AG09309 (cell line): ENCODE data around the gene CCDC187.

Source experiments
- DNase-seq: peaks from one replicate; pipeline ENCODE4 v3.0.0-alpha.2; 2010; ENCODE audit warnings: low read depth
- H3K4me3 ChIP-seq: 2 replicates; pipeline ENCODE4 v1.5.1; 2011; ENCODE audit warnings: mild to moderate bottlenecking, low read depth, low read length, moderate library complexity; ENCODE audit not compliant: control insufficient read depth
- TF ChIP-seq, protein P1 (sequence below): IDR thresholded peaks from 2 replicates; pipeline ENCODE4 v1.5.1; 2011; ENCODE audit warnings: mild to moderate bottlenecking, low read depth, low read length, inconsistent platforms; ENCODE audit not compliant: insufficient read depth, control insufficient read depth; ENCODE audit errors: missing control alignments

Gene CCDC187

DNA sequence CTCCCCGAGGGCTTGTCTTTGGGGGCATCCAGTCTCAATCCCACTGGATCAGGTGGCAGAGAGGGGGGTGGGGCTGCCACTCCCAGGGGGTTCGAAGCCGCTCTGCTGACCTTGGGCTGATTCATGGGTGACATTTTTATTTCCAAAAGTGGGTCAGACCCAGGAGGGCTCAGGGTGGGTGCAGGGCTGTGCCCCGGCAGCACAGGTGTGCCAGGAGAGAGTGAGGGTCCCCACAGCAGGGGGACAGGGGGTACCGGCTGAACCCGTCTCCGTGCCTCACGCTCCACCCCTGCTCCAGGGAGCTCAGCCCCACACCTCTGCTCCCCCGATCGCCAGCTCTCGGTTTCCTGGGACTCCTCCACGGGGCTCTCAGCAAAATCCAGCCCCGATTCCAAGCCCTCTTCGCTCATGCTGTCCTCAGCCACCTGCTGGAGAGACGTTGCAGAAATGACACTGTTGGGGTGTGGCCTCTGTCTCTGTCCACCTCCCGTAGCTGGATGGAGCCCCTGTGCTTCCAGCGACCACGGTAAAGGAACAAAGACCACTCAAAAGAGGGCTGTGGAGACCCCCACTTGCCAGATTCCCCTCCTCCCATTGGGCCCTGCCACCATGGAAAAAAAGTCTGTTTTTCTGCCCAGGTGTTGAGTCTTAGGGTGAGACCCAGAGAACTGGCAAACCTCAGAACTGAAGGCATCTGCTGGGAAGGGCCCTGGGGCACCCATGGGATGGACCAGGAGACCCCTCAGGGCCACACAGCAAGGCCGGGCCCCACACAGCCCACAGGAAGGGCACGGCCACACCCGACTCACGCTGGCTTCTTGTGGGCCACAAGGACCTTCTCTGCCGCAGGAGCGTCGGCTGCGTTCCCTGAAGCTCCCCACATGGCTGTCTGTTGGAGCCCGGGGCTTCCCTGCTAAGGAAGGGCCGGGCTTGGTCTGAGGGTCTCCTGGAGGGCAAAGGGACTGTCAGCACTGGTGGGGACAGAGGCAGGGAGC is 47.7 kb downstream of the CCDC187 start:
- no peak overlapping the region for H3K4me3 ChIP-seq
- no peak for DNase-seq
- TF ChIP-seq, protein P1, sequence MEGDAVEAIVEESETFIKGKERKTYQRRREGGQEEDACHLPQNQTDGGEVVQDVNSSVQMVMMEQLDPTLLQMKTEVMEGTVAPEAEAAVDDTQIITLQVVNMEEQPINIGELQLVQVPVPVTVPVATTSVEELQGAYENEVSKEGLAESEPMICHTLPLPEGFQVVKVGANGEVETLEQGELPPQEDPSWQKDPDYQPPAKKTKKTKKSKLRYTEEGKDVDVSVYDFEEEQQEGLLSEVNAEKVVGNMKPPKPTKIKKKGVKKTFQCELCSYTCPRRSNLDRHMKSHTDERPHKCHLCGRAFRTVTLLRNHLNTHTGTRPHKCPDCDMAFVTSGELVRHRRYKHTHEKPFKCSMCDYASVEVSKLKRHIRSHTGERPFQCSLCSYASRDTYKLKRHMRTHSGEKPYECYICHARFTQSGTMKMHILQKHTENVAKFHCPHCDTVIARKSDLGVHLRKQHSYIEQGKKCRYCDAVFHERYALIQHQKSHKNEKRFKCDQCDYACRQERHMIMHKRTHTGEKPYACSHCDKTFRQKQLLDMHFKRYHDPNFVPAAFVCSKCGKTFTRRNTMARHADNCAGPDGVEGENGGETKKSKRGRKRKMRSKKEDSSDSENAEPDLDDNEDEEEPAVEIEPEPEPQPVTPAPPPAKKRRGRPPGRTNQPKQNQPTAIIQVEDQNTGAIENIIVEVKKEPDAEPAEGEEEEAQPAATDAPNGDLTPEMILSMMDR, result peak; percentile 3

DNA sequence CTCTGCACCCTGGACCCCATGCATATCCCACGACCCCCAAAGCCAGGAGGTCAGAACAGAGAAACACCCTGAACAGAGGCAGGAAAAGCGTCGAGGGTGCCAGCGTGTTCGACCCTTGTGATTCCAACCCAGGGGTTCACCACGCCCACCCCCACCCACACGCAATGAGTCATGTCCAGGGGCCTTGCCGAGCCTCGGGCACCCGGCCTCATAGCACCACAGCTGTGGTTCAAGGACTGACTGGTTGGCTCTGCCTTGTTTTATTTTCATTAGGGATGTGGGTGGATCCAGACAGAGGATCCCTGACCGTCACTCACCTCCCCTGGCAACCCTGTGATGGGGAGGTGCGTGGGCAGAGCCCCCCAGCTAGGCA is 48.7 kb downstream of the CCDC187 start:
- DNase-seq, result no peak
- TF ChIP-seq, protein P1, result no peak

DNA sequence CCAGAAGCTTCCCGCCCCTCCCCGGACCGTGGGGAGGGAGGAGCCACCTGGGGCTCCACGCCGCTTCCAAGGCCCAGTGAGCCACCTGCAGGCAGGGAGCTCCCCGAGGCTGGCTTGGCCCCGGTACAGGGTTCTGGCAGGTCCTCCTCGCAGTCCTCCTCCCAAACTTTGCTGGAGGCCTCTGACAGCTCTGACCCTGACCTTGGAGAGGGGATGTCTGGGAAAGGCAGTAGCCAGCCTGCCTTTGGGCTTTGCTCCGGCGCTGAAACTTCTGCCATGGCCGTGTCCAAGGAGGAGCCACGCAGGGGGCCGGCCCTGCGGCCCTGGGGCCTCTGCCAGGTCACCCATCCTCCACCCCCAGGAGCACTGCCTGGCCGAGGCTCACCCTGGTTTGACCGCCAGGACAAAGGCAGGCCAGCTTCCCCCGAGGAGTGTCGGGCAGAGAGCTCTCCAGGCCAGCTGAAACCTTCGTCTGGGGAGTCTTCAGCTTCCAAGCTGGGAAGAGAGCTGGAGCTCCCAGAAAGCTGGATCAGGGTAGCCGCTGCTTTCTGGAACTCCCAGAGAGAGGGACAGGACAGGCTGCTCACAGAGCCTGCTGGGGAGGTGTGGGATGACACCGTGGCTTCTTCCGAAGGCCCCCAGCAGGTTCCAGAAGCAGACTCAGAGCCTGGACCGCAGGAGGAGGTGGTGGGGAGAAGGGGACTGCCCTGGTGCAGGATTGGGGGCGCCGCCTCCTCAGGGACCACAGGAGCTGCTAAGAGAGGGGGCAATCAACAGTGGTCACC is 49.3 kb downstream of the CCDC187 start:
- H3K4me3 ChIP-seq, result no peak overlapping the region
- DNase-seq, result no peak
- TF ChIP-seq, protein P1, result no peak

More for the DNA sequence above, 48.7 kb downstream of the CCDC187 start:
- no peak overlapping the region for H3K4me3 ChIP-seq

DNA sequence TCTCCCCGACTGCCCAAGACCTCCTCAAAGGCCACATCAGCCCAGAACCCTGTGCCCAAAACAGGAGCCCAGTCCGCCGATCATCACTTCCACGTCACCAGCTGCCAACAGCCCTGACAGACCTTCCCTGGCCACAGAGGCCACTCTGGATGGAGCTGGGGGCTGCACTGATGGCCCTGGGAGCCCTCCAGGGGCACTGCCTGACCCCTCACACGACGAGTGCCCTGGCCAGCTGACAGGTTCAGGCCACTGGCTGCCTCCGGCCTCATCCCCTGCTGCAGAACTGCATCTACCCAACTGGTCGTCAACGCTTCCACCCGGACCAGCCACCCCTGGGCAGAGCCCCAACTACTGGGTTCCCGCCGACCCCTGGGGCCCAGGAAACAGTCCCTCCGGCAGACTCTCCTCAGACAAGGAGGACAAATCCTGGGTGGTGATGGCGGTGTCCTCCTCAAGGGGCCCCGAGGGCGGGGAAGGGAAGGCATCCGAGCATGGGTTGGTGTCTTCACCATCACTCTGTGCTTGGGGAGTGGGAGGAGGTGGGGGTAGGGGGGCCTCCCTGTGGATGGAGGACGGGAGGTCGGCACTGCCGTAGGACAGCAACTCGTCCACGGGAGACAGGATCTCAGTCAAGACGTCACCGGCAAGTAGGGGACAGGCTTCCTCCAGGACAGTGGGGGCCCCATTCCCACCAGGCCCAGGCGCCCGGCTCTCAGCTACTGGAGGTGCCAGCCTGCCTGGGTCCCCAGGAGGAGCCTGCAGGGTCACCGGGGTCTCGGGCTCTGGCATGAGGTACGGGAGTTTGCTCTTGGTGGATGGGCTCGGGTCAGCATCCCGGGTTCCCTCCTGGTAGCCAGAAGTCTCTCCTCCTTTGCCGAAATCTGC is 50.4 kb downstream of the CCDC187 start:
- H3K4me3 ChIP-seq, result no peak overlapping the region
- no peak for DNase-seq
- TF ChIP-seq, protein P1, result no peak

DNA sequence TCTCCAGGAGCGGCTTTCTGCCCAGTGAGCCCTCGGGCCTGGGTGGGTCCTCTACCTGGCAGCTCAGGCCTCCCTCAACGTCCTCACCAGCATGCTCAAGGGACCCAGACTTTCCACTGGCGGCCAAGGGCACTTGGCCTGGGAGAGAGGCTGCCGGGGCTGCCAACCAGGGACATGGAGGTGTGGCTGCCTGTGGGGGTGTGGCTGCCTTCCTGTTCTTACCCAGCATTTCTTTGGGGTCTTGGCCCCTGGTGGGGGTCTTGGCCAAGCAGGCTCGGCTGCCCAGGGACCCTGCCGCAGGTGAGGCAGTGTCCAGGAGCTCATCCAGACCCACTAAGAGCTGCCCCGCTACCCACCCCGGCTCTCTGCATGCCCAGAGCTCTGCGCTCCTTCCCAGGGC is 51.0 kb downstream of the CCDC187 start:
- no peak overlapping the region for H3K4me3 ChIP-seq
- TF ChIP-seq, protein P1, result no peak
- DNase-seq, result no peak

DNA sequence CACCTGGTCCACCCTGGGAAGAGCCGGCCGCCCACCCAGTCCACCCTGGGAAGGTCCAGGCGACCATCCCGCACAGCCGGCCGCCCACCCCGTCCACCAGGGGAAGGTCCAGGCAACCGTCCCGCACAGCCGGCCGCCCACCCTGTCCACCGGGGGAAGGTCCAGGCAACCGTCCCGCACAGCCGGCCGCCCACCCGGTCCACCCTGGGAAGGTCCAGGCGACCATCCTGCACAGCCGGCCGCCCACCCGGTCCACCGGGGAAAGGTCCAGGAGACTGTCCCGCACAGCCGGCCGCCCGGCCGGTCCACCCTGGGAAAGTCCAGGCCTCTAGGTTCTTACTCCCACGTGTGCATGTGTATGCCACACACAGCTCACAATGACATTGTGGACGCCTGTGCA is 51.6 kb downstream of the CCDC187 start:
- TF ChIP-seq, protein P1, result no peak
- H3K4me3 ChIP-seq, result no peak overlapping the region
- no peak for DNase-seq
